ENCODE measurements around the gene ECI2. TPM values are rescaled to one million over a fixed set of nuclear protein-coding genes. Genes with fewer than 3 reads are reported as not detected.

The ECI2 gene
- total RNA-seq, 1 experiment from 2014 or later: 143 TPM

GRCh38 chr6:4164456-4164855 lies 29.1 kb upstream of the ECI2 start:
- no peaks in the 10 kb centered on the region for H3K27me3 ChIP-seq (ENCODE audit: low read length)
- no peaks in the 10 kb centered on the region for H3K9me2 ChIP-seq (replicated peaks; ENCODE audit: low read length)
- no peaks in the 10 kb centered on the region for H3K36me3 ChIP-seq (ENCODE audit: low read depth, low read length)
- no peak overlapping the region for H3K27ac ChIP-seq (ENCODE audit: low read length)
- H3K9me3 ChIP-seq (ENCODE audit: low read length): no peaks in the 10 kb centered on the region
- no peaks in the 10 kb centered on the region for H3K79me2 ChIP-seq (ENCODE audit: low read length)
- no peak for DNase-seq
- ChIA-PET POLR2A (ENCODE audit: unreplicated experiment) (no interaction called here), CTCF (interaction anchor here (3.2 kb wide), 1 partner anchor 46 kb away, joined by 17 read pairs; no protein-coding TSS in a partner anchor)
- H3K4me2 ChIP-seq (ENCODE audit: low read length): no peak overlapping the region
- H3K4me1 ChIP-seq (ENCODE audit: insufficient read depth, low read length): no peaks in the 10 kb centered on the region
- no peaks in the 10 kb centered on the region for H4K20me1 ChIP-seq (ENCODE audit: low read length)
- H2AFZ ChIP-seq (ENCODE audit: low read length): no peak overlapping the region
- TF ChIP-seq CTCF (conservative IDR thresholded peaks at IDR 0.05; ENCODE audit: low read depth, low read length) (no peak), EZH2phosphoT487 (IDR thresholded peaks at IDR 0.05; ENCODE audit: borderline replicate concordance, low read length) (no peak), EZH2 (IDR thresholded peaks at IDR 0.05; ENCODE audit: low read length, unreplicated experiment) (no peak)
- intact Hi-C loops (cut with micrococcal nuclease): loop anchor here (1.0 kb wide), 1 partner anchor 46 kb away; no protein-coding TSS in a partner anchor
- H3K4me3 ChIP-seq (ENCODE audit: low read length): no peak overlapping the region
- H3F3A ChIP-seq (ENCODE audit: low read length, unreplicated experiment): no peaks in the 10 kb centered on the region
- no peak overlapping the region for H3K9ac ChIP-seq (ENCODE audit: low read length)
- no peak for ATAC-seq
- no TSS peak for BruUV-seq (replicated peaks)

- ChIA-PET CTCF (interaction anchor here (3.2 kb wide), 1 partner anchor 46 kb away, joined by 17 read pairs; no protein-coding TSS in a partner anchor), POLR2A (ENCODE audit: unreplicated experiment) (no interaction called here)
- Histone ChIP-seq H3K79me2 (ENCODE audit: low read length) (no peaks in the 10 kb centered on the region), H4K20me1 (ENCODE audit: low read length) (no peaks in the 10 kb centered on the region), H3K9ac (ENCODE audit: low read length) (no peak overlapping the region), H2AFZ (ENCODE audit: low read length) (no peak overlapping the region), H3F3A (ENCODE audit: low read length, unreplicated experiment) (no peaks in the 10 kb centered on the region), H3K36me3 (ENCODE audit: low read depth, low read length) (no peaks in the 10 kb centered on the region), H3K27me3 (ENCODE audit: low read length) (no peaks in the 10 kb centered on the region), H3K27ac (ENCODE audit: low read length) (no peak overlapping the region), H3K4me3 (ENCODE audit: low read length) (no peak overlapping the region), H3K4me2 (ENCODE audit: low read length) (no peak overlapping the region), H3K4me1 (ENCODE audit: insufficient read depth, low read length) (no peaks in the 10 kb centered on the region), H3K9me3 (ENCODE audit: low read length) (no peaks in the 10 kb centered on the region), H3K9me2 (replicated peaks; ENCODE audit: low read length) (no peaks in the 10 kb centered on the region)
- peak; percentile 61 for ATAC-seq
- TF ChIP-seq EZH2phosphoT487 (IDR thresholded peaks at IDR 0.05; ENCODE audit: borderline replicate concordance, low read length) (no peak), CTCF (conservative IDR thresholded peaks at IDR 0.05; ENCODE audit: low read depth, low read length) (peak; percentile 35; the same call in 1 of the 2 replicates)
- DNase-seq: no peak
- intact Hi-C loops (cut with micrococcal nuclease): loop anchor here (1.0 kb wide), 1 partner anchor 46 kb away; no protein-coding TSS in a partner anchor
- no TSS peak for BruUV-seq (replicated peaks)
Measured at GRCh38 chr6:4164117-4164442, 28.7 kb upstream of the ECI2 start.

GRCh38 chr6:4163408-4164116 lies 28.2 kb upstream of the ECI2 start:
- H3F3A ChIP-seq (ENCODE audit: low read length, unreplicated experiment): no peaks in the 10 kb centered on the region
- H3K9ac ChIP-seq (ENCODE audit: low read length): no peak overlapping the region
- H3K36me3 ChIP-seq (ENCODE audit: low read depth, low read length): no peaks in the 10 kb centered on the region
- no peaks in the 10 kb centered on the region for H4K20me1 ChIP-seq (ENCODE audit: low read length)
- no peaks in the 10 kb centered on the region for H3K27me3 ChIP-seq (ENCODE audit: low read length)
- no peaks in the 10 kb centered on the region for H3K79me2 ChIP-seq (ENCODE audit: low read length)
- H3K4me2 ChIP-seq (ENCODE audit: low read length): no peak overlapping the region
- ChIA-PET POLR2A (ENCODE audit: unreplicated experiment) (no interaction called here), CTCF (interaction anchor here (3.2 kb wide), 1 partner anchor 47 kb away, joined by 17 read pairs; no protein-coding TSS in a partner anchor)
- no peak overlapping the region for H3K27ac ChIP-seq (ENCODE audit: low read length)
- ATAC-seq (no peak), DNase-seq (no peak)
- no peaks in the 10 kb centered on the region for H3K4me1 ChIP-seq (ENCODE audit: insufficient read depth, low read length)
- no peaks in the 10 kb centered on the region for H3K9me3 ChIP-seq (ENCODE audit: low read length)
- TF ChIP-seq EZH2 (IDR thresholded peaks at IDR 0.05; ENCODE audit: low read length, unreplicated experiment) (no peak), EZH2phosphoT487 (IDR thresholded peaks at IDR 0.05; ENCODE audit: borderline replicate concordance, low read length) (no peak), CTCF (conservative IDR thresholded peaks at IDR 0.05; ENCODE audit: low read depth, low read length) (no peak)
- intact Hi-C loops (cut with micrococcal nuclease): loop anchor here (1.0 kb wide), 1 partner anchor 47 kb away; no protein-coding TSS in a partner anchor
- H3K4me3 ChIP-seq (ENCODE audit: low read length): no peak overlapping the region
- H3K9me2 ChIP-seq (replicated peaks; ENCODE audit: low read length): no peaks in the 10 kb centered on the region
- H2AFZ ChIP-seq (ENCODE audit: low read length): no peak overlapping the region
- no TSS peak for BruUV-seq (replicated peaks)
